Loucy (cell line): Measurements from ENCODE around the gene KCNJ15.

ENCODE experiments used
- H2AFZ ChIP-seq: fragments of 200-600 bp; sonication (generic); 2 replicates; pipeline ENCODE4 v1.6.0; 2016; ENCODE audit warnings: antibody characterized with exemption, mild to moderate bottlenecking, low read length, moderate library complexity
- H3F3A ChIP-seq: fragments of 200-600 bp; 2 replicates; pipeline ENCODE4 v1.6.0; 2016; ENCODE audit warnings: antibody characterized with exemption, low read depth, mild to moderate bottlenecking
- H3K27me3 ChIP-seq: fragments of 200-600 bp; sonication (generic); 2 replicates; pipeline ENCODE4 v1.6.1; 2014; ENCODE audit warnings: low read length, mild to moderate bottlenecking; ENCODE audit not compliant: insufficient read depth, poor library complexity, severe bottlenecking
- H3K36me3 ChIP-seq: fragments of 200-600 bp; sonication (generic); 2 replicates; pipeline ENCODE4 v1.6.1; 2016; ENCODE audit warnings: low read length; ENCODE audit not compliant: insufficient read depth
- H3K4me1 ChIP-seq: fragments of 200-600 bp; sonication (generic); 2 replicates; pipeline ENCODE4 v1.5.1; 2014; ENCODE audit warnings: low read length, mild to moderate bottlenecking; ENCODE audit not compliant: insufficient read depth, poor library complexity, severe bottlenecking
- H3K4me2 ChIP-seq: fragments of 200-600 bp; sonication (generic); 2 replicates; pipeline ENCODE4 v1.6.0; 2014; ENCODE audit warnings: antibody characterized with exemption, low read length, low read depth, mild to moderate bottlenecking; ENCODE audit not compliant: poor library complexity, severe bottlenecking
- H3K4me3 ChIP-seq: fragments of 200-600 bp; sonication (generic); 2 replicates; pipeline ENCODE4 v1.5.1; 2014; ENCODE audit warnings: low read length, mild to moderate bottlenecking, mixed read lengths; ENCODE audit not compliant: poor library complexity, severe bottlenecking
- H3K79me2 ChIP-seq: fragments of 200-600 bp; sonication (generic); 2 replicates; pipeline ENCODE4 v1.6.1; 2014; ENCODE audit warnings: low read length; ENCODE audit not compliant: insufficient read depth
- H3K9ac ChIP-seq: fragments of 200-600 bp; sonication (generic); 2 replicates; pipeline ENCODE4 v1.6.0; 2014; ENCODE audit warnings: mild to moderate bottlenecking, low read depth, low read length, moderate library complexity; ENCODE audit not compliant: poor library complexity, severe bottlenecking
- H3K9me2 ChIP-seq: fragments of 200-600 bp; sonication (generic); replicated peaks from 2 replicates; pipeline ENCODE4 v1.6.1; 2016; ENCODE audit warnings: low read depth, low read length, mixed read lengths
- H3K9me3 ChIP-seq: fragments of 200-600 bp; sonication (generic); 2 replicates; pipeline ENCODE4 v1.6.1; 2014; ENCODE audit warnings: mild to moderate bottlenecking, antibody characterized with exemption, low read length, low read depth; ENCODE audit not compliant: insufficient read depth
- H4K20me1 ChIP-seq: fragments of 200-600 bp; sonication (generic); 2 replicates; pipeline ENCODE4 v1.6.0; 2014; ENCODE audit warnings: antibody characterized with exemption, low read length, mild to moderate bottlenecking; ENCODE audit not compliant: insufficient read depth, poor library complexity, severe bottlenecking
- EZH2phosphoT487 ChIP-seq: fragments of 200-600 bp; IDR thresholded peaks from 2 replicates; pipeline ENCODE4 v1.6.1; 2018; ENCODE audit warnings: antibody characterized with exemption, mild to moderate bottlenecking, moderate library complexity, borderline replicate concordance
- TF ChIP-seq, protein P1 (sequence below): fragments of 200-600 bp; sonication (generic); conservative IDR thresholded peaks from 2 replicates; pipeline ENCODE4 v1.5.1; 2014; ENCODE audit warnings: mild to moderate bottlenecking, antibody characterized with exemption, low read length

The KCNJ15 gene

DNA sequence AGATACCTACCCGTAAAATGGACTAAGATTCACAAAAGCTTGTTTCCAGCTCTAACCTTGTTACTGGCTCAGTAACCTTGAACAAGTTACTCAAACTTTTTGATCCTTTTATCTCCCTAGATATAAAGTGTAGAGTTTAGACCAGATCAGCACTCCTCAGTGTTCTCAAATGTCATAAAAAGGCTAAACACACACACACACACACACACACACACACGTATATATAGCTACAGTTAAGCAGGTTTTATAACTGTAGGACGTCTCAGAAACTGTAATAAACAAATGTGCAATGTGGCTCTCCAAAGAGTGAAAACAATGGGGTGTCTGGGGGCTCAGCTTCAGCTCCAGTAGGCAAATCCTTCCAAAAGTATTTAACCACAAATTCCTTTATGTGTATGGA, 34.0 kb downstream of the KCNJ15 start:
- TF ChIP-seq, protein P1, sequence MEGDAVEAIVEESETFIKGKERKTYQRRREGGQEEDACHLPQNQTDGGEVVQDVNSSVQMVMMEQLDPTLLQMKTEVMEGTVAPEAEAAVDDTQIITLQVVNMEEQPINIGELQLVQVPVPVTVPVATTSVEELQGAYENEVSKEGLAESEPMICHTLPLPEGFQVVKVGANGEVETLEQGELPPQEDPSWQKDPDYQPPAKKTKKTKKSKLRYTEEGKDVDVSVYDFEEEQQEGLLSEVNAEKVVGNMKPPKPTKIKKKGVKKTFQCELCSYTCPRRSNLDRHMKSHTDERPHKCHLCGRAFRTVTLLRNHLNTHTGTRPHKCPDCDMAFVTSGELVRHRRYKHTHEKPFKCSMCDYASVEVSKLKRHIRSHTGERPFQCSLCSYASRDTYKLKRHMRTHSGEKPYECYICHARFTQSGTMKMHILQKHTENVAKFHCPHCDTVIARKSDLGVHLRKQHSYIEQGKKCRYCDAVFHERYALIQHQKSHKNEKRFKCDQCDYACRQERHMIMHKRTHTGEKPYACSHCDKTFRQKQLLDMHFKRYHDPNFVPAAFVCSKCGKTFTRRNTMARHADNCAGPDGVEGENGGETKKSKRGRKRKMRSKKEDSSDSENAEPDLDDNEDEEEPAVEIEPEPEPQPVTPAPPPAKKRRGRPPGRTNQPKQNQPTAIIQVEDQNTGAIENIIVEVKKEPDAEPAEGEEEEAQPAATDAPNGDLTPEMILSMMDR, result no peak
- no peak for TF ChIP-seq EZH2phosphoT487
- Histone ChIP-seq H3K9me3 (no peaks in the 10 kb centered on the region), H3K9ac (no peak overlapping the region), H3K9me2 (no peaks in the 10 kb centered on the region), H3K4me3 (no peak overlapping the region), H3K4me1 (no peaks in the 10 kb centered on the region), H3K36me3 (no peaks in the 10 kb centered on the region), H3K79me2 (no peaks in the 10 kb centered on the region), H2AFZ (no peak overlapping the region), H3F3A (no peaks in the 10 kb centered on the region), H3K27me3 (no peaks in the 10 kb centered on the region), H4K20me1 (no peaks in the 10 kb centered on the region), H3K4me2 (no peak overlapping the region)

DNA sequence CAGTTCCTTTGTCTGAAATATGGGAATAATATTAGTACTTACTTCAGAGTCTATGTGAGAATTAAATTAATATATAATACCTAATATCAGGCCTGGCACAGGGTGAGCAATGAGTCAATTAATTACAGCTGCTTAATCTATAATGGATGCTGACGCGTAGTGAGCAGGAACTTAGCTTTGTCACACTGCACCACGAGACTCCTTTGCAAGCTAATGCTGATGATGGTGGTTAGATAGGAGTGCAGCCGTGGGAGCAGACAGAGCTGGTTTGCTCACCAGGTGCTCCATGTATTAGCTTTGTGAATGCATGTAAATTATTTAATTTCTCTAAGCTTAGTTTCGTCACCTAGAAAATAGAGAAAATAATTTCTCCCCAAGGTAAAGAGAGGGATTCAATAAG, 35.1 kb downstream of the KCNJ15 start:
- Histone ChIP-seq H3K4me3 (no peak overlapping the region), H3K9me2 (no peaks in the 10 kb centered on the region), H3K9ac (no peak overlapping the region), H3K4me1 (no peaks in the 10 kb centered on the region), H3K9me3 (no peaks in the 10 kb centered on the region), H3K36me3 (no peaks in the 10 kb centered on the region), H3K4me2 (no peak overlapping the region), H4K20me1 (no peaks in the 10 kb centered on the region), H3K27me3 (no peaks in the 10 kb centered on the region), H3K79me2 (no peaks in the 10 kb centered on the region), H2AFZ (no peak overlapping the region), H3F3A (no peaks in the 10 kb centered on the region)
- no peak for TF ChIP-seq EZH2phosphoT487
- TF ChIP-seq, protein P1, result no peak

DNA sequence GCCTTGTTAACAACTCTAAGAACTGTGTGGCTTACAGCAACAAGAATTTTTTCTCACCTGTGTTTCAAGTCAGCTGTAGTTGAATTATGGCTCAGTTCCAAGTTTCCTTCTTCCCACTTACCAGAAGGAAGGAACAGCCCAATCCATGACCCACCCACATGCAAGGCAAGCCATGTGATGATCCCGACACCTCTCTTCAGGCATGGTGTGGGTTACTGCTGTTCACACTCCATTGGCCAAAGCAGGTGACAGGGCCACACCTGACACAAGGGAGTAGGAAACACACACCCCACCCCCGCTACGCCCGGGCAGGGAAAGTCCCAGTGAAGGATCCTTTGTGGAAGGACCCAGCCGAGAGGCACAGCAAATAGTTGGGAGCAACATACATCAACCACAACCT, 36.3 kb downstream of the KCNJ15 start:
- no peak overlapping the region for H3K4me2 ChIP-seq
- H4K20me1 ChIP-seq, result no peaks in the 10 kb centered on the region
- no peaks in the 10 kb centered on the region for H3K27me3 ChIP-seq
- no peak for TF ChIP-seq EZH2phosphoT487
- TF ChIP-seq, protein P1, result no peak
- H3K9ac ChIP-seq, result no peak overlapping the region
- no peaks in the 10 kb centered on the region for H3F3A ChIP-seq
- H2AFZ ChIP-seq, result no peak overlapping the region
- H3K9me2 ChIP-seq, result no peaks in the 10 kb centered on the region
- H3K4me1 ChIP-seq, result no peaks in the 10 kb centered on the region
- no peaks in the 10 kb centered on the region for H3K79me2 ChIP-seq
- no peaks in the 10 kb centered on the region for H3K36me3 ChIP-seq
- H3K9me3 ChIP-seq, result no peaks in the 10 kb centered on the region
- no peak overlapping the region for H3K4me3 ChIP-seq
